HG03103 (cell line): ENCODE measurements around the gene S100G.
"Not testable (repeated sequence)": the region's sequence is repeated elsewhere in the genome, so short reads cannot be mapped to it uniquely, and the experiment has no call there.

Source experiments
- ATAC-seq: cut with Tn5 transposase; IDR thresholded peaks from one replicate; pipeline ENCODE4 v1.9.1; 2021; ENCODE audit warnings: low read depth; ENCODE audit not compliant: unreplicated experiment

Gene S100G, protein sequence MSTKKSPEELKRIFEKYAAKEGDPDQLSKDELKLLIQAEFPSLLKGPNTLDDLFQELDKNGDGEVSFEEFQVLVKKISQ

DNA sequence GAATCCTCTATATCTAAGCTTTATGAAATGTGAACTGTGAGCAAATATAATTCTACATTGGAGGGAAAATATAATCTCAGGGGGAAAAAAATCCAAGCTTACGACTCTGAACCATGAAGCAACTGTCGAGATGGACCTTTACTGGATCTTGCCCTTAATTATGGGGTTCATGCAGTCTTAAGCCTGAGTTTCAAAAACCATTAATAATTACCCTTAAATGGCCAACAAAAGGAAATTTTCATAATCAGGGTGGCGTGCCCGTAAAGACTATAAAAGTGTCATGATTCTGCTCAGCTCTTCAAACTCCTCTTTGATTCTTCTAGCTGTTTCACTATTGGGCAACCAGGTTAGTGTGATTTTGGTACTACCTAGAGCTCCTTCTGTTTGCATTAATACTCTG, at the start of gene S100G:
S100G (plus strand) TSS at position 301 of the 400 bp plus-strand sequence. CDS start 849 bp downstream, outside the sequence.
- no peak for ATAC-seq

GRCh38 chrX:16601885-16602284, 48.1 kb upstream of the S100G start:
- no peak for ATAC-seq

GRCh38 chrX:16603235-16603634, 46.7 kb upstream of the S100G start:
- not testable (repeated sequence) for ATAC-seq

GRCh38 chrX:16603822-16604221, 46.1 kb upstream of the S100G start:
- no peak for ATAC-seq

GRCh38 chrX:16604337-16604736, 45.6 kb upstream of the S100G start:
- ATAC-seq = no peak

DNA sequence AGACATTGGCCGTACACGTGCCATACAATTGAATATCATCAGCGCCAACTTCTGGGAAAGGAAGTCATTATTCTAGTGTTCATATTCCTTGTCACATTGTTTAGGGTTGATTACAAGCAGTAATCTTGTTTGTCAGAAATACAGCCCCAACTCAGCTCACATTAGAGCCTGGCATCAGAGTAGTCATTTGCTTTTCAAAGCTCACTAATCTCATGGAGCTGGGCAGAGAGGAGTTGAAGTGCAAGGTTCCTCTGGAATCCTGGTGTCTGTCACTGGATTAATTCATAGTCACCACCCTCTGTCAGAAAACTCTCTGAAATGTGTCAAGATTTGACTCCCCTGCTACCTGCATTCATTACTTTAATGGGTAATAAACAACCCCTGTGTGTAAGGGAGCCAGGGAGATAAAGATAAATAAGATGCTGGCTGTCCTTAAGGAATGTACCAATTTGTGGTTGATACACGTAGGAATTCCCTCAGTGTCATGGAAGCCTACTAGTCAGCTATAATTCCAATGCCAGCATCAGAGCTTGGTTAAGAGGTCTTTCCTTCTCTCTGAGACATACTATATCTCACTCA, 43.7 kb upstream of the S100G start:
- no peak for ATAC-seq

GRCh38 chrX:16610121-16610621, 39.8 kb upstream of the S100G start:
- ATAC-seq = no peak

DNA sequence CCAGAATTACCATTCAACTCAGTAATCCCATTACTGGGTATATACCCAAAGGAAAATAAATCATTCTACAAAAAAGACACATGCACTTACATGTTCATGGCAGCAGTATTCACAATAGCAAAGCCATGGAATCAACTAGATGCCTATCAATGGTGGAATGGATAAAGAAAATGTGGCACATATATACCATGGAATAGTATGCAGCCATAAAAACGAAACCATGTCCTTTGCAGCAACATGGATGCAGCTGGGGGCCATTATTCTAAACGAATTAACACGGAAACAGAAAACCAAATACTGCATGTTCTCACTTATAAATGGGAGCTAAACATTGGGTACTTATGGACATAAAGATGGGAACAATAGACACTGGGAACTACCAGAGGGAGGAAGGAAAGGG, 39.3 kb upstream of the S100G start:
- not testable (repeated sequence) for ATAC-seq

- no peak for ATAC-seq
Measured at GRCh38 chrX:16612257-16612897, 37.6 kb upstream of the S100G start.

GRCh38 chrX:16617382-16617781, 32.6 kb upstream of the S100G start:
- ATAC-seq = no peak

DNA sequence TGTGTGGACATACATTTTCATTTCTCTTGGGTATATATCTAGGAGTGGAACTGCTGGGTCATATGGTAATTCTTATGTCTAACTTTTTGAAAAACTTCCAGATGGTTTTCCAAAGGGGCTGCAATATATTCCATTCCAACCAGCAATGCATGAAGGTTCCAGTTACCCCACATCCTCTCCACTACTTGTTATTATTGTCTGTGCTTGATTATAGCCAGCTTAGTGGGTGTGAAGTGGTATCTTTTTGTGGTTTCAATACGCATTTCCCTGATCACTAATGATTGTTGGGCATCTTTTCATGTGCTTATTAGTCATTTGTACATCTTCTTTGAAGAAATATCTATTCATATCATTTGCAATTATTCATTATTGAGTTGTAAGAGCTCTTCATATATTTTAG, 31.5 kb upstream of the S100G start:
- no peak for ATAC-seq

DNA sequence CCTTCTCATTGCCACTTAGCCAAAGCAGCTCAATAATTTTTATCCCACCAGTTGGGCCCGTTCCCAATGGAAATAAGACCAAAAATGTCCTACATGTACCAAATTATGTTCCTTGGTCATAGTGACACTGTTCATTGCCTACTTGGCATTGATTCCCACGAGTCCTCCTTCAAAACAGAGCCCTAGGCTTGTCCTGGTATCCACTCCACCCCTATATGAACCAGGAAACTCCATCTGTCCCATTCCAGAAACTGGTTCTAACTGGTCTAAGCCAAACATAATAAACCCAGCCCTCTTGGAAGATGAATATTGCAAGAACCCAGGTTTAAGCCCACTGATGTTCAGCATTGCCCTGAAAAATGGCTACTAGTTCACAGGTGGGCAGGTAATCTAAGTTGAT, 30.9 kb upstream of the S100G start:
- ATAC-seq = no peak

GRCh38 chrX:16628511-16628910, 21.4 kb upstream of the S100G start:
- not testable (repeated sequence) for ATAC-seq

DNA sequence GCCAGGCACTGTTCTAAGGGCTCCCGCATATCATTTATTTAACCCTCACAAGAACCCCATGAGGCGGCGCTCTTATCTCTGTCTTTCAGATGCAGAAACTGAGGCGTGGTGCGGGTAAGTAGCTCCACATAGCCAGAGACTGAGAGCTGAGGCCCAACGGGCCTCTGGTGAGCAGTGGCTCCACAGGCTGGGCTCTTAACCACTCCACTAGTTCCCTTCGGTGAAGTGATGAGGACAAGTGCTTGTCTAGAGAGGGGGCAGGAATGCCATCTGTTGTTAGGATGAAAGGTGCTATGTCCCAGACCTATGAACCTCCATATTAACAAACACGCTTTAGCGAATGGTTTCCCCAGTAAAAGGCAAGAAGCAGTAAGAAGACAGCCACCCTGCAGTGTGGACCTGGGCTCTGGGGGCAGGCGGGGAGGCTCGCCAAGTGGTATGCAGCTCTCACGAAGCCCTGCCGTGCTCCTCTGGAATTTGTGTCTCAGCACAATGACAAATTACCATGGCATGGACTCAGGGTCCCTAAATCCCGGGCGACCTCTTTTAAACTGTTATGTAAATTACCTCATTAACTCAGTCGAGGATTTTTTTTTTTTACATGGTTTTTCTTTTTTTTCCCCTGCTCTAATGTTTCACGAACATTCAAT, 20.9 kb upstream of the S100G start:
- no peak for ATAC-seq

DNA sequence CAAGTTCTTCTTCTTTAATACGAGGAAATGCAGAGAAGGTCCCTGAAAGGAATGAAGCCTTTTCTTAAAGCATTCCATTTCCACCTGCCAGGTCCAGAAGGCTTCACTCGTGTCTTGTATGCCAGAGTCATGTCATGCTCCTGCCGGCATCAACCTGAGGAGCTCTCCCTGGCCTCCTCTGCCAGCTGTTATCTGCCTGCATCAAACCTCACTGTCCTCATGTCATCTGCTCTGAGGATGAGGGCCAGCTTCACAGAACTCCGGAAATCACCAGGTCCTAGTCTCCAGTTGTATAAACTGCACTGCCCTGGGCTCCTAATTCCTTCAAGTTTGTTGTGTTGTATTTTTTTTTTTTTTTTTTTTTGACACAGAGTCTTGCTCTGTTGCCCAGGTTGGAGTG, 20.0 kb upstream of the S100G start:
- ATAC-seq = no peak

- ATAC-seq = no peak
Measured at GRCh38 chrX:16633754-16634153, 16.2 kb upstream of the S100G start.

DNA sequence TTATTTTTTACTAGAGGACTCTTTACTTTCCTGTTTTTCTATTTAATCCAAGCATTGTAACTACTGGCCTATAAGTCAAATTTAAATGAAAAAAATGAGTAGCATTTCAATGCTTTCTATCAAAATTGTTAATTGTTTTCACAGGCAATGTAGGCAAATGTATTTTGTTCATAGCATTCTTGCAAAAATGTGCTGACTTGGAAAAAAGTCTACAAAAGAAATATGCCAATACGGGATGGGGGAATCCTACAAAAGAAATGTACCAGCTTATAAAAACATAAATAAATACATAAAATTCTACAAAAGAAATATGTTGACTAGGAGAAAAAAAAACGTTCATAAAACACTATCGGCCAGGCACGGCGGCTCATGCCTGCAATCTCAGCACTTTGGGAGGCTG, 14.9 kb upstream of the S100G start:
- no peak for ATAC-seq

- no peak for ATAC-seq
Measured at GRCh38 chrX:16635596-16635995, 14.4 kb upstream of the S100G start.

DNA sequence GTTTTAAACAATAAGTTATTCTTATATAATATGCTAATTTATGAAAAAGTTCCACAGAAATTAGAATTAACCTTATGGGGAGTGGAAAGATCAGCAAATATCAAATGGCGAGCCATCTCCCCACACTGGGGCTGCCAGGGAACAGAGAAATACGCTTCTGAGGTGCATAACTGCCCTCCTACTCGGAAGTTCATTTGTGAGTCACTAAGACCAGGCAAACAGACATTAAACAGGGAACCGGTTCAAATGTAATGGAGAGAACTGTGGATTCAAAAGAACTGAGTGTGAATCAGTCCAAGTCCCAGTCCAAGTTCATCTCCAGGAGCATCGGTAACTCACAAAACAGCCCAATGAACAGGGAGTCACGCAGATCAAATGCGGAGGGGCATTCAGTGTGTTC, 11.4 kb upstream of the S100G start:
- no peak for ATAC-seq

GRCh38 chrX:16639966-16640365, 10.0 kb upstream of the S100G start:
- ATAC-seq = no peak

DNA sequence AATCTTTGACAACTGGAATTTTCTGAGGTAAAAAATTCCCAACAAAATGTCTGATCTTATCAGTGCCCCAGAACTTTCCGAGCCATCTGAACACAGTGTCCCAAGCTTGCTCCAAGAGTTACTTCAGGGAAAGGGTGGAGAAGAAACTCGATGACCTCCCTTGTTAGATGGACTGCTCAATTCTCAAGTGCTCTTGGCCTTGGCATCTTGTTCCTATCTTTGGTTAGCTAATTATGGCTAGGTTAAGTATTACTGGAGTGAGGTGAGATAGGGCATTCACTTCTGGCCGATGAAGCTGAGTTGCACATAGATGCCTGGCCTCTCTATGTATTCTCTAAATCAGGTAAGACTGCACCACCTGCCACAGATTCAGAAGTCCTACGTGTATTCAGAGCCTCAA, 9.1 kb upstream of the S100G start:
- no peak for ATAC-seq

DNA sequence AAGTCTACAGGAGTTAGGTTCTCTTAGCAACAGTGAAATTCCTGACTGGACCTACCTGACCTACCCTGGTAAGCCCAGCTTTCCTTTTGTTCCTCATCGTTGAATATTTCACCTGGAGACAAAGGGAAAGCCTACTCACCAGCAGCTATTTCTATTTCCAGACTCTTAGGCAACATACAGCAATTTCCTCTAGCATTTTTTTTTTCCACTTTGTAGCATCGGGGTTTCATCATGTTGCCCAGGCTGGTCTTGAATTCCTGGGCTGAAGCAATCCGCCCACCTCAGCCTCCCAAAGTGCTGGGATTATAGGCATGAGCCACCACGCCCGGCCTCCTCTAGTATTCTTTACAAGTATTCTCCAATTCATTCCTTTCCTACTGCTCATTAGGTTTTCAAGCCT, 6.8 kb upstream of the S100G start:
- ATAC-seq = no peak
